Stimulated activated CD8-positive, alpha-beta memory T cell treated with anti-CD3 and anti-CD28 coated beads, Interleukin-4, amount 100 ng/mL, for 24 hours (primary cell): ENCODE results near the gene UHRF1.
A peak's percentile ranks its signal among the peaks of the same experiment; 100 is the strongest.
"Not testable (repeated sequence)": the region's sequence is repeated elsewhere in the genome, so short reads cannot be mapped to it uniquely, and the experiment has no call there.

Source experiments
- DNase-seq: peaks from one replicate; pipeline ENCODE4 v3.0.0-alpha.2; 2020; ENCODE audit warnings: low read depth

Gene UHRF1

GRCh38 chr19:4935444-4935843, 26.1 kb downstream of the UHRF1 start:
- no peak for DNase-seq

GRCh38 chr19:4937060-4937459, 27.8 kb downstream of the UHRF1 start:
- no peak for DNase-seq

DNA sequence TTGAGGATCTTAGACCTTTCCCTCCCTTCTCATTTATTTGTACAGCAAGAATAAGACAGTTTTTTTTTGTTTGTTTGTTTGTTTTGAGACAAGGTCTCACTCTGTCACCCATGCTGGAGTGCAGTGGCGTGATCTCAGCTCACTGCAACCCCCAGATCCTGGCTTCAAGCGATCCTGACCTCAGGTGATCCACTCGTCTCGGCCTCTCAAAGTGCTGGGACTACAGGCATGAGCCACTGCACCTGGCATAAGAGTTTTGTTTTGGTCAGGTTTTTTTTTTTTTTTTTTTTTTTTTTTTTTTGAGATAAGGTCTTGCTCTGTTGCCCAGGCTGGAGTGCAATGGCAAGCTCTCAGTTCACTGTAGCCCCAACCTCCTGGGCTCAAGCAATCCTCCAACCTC, 29.2 kb downstream of the UHRF1 start:
- not testable (repeated sequence) for DNase-seq

DNA sequence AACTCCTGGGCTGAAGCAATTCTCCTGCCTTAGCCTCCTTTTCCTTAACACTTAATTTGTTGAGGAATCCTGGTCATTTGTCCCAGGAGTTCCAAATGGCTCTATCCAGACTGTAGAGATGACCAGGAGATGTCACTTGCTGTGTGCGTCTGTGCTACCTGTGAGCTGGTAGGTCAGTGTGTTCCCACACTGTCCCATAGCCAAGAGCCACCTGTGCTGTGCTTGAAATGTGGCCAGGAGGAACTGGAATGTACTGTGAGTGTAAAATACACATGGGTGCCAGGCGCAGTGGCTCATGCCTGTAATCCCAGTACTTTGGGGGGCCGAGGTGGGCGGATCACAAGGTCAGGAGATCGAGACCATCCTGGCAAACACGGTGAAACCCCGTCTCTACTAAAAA, 30.2 kb downstream of the UHRF1 start:
- DNase-seq, result no peak

DNA sequence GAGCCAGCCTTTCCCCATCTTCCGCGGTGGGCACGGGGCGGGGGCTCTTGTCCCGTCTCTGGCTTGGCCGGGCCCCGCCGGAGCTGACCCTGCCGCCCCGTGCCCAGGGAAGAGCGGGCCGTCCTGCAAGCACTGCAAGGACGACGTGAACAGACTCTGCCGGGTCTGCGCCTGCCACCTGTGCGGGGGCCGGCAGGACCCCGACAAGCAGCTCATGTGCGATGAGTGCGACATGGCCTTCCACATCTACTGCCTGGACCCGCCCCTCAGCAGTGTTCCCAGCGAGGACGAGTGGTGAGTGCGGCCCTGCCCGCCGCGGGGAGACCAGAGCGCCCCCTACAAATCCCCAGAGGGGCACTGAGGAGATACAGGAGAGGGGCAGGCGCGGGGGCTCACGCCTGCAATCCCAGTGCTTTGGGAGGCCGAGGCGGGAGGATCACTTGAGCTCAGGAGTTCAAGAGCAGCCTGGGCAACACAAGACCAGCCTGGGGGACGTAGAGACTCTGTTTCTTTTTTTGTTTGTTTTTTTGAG, 32.4 kb downstream of the UHRF1 start:
- not testable (repeated sequence) for DNase-seq

- not testable (repeated sequence) for DNase-seq
These were observed 41.3 kb downstream of the UHRF1 start for GRCh38 chr19:4950650-4951049.

GRCh38 chr19:4951656-4952055, 42.4 kb downstream of the UHRF1 start:
- DNase-seq, result no peak

- no peak for DNase-seq
These were observed 43.6 kb downstream of the UHRF1 start for GRCh38 chr19:4952945-4953344.

DNA sequence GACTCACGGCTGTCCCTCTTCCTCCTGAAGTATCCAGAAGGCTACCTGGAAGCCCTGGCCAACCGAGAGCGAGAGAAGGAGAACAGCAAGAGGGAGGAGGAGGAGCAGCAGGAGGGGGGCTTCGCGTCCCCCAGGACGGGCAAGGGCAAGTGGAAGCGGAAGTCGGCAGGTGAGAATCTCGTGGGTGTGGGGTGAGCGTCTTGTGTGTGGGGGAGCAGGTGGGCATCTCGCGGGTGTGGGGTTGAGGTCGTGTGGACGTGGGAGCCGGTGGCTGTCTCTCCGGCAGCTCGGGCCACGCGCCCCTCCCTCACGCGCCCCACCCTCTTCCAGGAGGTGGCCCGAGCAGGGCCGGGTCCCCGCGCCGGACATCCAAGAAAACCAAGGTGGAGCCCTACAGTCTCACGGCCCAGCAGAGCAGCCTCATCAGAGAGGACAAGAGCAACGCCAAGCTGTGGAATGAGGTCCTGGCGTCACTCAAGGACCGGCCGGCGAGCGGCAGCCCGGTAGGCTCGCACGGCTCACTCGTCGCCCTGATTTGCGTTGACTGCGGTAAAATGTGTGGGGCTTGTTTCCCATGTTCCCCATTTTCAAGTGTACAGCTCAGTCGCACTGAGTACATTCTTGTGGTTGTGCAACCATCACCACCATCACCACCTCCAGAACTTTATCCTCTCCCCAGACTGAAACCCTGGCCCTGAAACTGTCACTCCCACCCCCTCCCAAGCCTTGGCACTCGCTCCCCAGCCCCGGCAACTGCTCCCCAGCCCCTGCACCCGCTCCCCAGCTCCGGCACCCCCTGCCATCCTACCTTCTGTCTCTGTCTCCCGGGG, 45.2 kb downstream of the UHRF1 start:
- not testable (repeated sequence) for DNase-seq

DNA sequence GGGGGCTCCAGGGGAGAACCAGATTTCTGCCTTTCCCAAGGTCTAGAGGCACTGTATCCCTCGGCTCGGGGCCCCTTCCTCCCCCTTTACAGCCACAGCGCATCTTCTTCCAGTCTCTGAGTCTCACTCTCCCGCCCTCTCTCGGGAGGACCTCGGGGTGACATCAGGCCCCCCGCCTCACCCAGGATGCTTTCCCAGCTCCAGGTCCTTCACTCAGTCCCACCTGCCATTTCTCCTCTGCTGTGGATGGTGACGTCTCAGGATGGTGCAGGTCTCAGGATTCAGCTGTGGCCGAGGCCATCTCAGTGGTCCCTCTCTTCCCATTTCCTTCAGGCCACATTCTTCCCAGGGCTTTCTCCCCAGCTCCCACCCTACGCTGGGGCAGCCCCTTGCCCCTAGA, 46.0 kb downstream of the UHRF1 start:
- no peak for DNase-seq

- DNase-seq, result no peak
These were observed 48.7 kb downstream of the UHRF1 start for GRCh38 chr19:4957981-4958380.

- DNase-seq, result no peak
These were observed 52.9 kb downstream of the UHRF1 start for GRCh38 chr19:4962085-4962619.

- DNase-seq, result no peak
These were observed 55.8 kb downstream of the UHRF1 start for GRCh38 chr19:4965061-4965460.

DNA sequence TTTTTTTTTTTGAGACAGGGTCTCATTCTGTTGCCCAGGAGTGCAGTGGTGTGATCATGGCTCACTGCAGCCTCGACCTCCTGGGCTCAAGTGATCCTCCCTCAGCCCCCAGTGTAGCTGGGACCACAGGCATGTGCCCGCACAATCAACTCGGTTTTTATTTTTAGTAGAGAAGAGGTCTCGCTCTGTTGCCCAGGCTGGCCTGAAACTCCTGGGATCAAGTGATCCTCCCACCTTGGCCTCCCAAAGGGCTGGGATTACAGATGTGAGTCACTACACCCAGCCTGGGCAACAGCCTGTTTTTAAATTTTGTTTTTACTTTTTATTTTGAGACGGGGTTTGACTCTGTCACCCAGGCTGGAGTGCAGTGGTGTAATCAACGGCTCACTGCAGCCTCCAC, 57.3 kb downstream of the UHRF1 start:
- DNase-seq, result no peak

DNA sequence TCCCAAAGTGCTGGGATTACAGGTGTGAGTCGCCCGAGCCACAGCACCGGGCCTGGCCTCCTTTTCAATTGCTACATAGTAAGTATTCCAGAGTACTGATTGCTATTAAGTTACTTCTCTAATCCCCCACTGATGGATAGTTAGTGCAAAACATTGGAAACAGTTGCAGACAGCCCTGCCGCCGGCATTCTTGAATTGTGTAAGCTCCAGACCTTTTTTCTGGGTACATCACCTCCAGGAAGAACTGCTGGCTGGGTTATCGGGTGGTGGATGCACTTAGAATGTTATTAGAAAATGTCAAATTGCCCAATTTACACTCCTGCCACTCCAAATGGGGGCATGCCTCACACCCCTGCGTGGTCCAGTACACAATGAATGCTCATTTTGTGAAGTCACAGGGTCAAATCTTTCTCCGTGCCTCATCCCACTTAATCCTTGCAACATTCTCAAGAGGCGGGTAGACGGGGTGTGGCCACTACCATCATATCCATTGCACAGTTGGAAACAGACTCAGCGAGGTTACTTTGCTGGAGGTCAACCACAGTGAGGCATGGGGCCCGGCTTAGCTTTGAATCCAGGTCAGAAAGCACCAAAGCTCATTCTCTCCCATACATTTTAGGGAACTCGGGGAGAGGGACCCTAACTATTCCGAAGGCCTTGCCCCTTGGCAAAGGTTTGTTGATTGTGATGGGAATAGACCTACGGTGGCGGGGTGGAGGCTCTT, 58.6 kb downstream of the UHRF1 start:
- DNase-seq, result no peak

DNA sequence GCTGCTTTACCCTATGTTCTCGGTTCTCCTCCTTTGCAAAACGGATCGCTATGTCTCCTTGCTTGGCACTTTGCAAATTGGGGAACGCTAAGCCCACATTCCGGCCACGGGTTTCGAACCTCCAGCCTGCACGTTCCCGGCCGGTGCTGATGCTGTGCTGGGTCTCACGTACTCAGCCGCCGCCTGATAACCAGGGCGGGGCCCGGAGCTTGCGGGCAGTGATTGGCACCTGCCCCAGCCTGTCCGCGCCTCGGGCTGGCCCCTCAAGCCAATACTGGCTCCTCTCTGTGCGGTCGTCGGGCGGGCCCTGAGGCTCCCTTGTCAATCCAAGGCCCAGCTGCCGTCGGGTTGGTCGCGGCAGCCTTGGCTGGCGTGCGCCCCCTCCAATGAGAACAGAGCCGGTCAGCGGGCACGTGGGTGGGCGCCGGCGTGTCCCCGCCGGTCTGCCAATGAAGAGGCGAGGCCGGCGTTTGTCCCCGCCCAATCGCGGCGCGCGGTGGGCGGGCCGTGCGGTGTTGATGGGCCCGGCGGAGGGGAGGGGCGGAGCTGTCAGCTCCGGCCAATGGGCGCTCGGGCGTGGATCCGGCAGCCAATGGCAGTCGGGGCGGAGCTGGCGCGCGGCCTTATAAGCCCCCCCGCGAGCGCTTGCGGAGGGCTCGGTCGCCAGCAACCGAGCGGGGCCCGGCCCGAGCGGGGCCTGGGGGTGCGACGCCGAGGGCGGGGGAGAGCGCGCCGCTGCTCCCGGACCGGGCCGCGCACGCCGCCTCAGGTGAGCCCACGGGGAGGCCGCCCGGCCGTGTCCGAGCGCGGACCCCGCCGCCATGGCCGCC, 59.4 kb downstream of the UHRF1 start, which contains the start of gene KDM4B:
KDM4B (plus strand) TSS at position 652 of the 830 bp plus-strand sequence. CDS start 63,778 bp downstream, outside the sequence.
- peak; percentile 97 for DNase-seq

- DNase-seq, result no peak
These were observed 60.0 kb downstream of the UHRF1 start for GRCh38 chr19:4969292-4969771.

DNA sequence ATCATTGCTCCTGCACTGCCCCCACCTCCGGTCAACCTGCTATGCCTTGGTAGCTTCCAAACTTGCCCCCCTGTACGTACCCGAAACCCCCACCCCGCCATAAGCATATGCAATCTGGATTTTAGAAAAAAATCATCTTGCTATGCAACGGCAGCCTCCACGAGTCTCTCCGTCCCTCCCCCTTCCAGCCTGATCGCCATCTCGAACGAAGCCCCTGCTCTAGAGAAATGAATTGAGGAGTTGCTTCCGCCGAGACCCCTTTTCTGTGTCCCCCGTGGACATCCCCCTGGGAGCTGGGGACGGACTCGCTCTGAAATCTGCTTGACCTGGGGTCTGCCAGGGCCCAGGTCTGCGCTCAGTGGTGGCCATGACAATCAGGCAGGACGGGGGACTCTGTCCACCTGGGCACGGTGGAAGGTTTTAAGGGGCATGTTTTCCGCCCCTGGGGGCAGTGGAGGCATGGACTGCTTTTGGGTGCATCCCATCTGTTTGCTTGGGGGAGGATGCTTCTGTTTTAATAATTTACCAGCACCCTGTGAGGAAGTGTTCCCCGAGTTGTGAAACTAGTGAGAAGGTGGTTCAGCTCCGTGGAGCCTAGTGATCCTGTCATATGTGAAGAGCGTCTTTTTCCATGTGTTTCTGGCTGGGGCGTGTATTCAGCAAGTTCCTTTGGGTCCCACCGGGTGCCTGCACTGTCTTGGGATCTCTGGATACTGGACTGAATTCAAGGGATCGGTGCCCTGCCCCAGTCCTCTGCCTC, 60.7 kb downstream of the UHRF1 start:
- no peak for DNase-seq

- no peak for DNase-seq
These were observed 61.5 kb downstream of the UHRF1 start for GRCh38 chr19:4970558-4971423.

DNA sequence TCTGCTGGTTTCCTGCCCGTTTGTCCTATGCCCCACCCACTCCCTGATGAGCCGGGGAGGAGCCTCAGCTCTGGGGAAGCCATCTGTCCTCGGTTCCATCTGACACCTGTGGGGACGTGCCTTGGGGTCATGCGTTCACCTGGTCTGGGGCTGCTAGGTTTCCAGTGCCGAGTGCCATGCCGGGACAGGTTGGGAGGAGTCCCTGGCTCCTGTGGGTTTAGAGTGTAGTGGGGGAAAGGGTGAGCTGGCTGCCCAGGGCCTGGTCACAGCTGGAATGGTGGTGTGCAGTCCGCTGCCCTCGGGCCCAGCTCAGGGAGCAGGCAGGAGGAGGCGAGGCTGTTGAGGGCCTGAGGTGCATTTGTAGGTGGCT, 62.1 kb downstream of the UHRF1 start:
- no peak for DNase-seq
